ENCODE results near the gene SLC35F2. TPM values are rescaled to one million over a fixed set of nuclear protein-coding genes. Genes with fewer than 3 reads are reported as not detected.
"Not testable (repeated sequence)": the region's sequence is repeated elsewhere in the genome, so short reads cannot be mapped to it uniquely, and the experiment has no call there.

The SLC35F2 gene
- 10 to 100 TPM; 24.5 to 25.5 TPM for total RNA-seq

DNA sequence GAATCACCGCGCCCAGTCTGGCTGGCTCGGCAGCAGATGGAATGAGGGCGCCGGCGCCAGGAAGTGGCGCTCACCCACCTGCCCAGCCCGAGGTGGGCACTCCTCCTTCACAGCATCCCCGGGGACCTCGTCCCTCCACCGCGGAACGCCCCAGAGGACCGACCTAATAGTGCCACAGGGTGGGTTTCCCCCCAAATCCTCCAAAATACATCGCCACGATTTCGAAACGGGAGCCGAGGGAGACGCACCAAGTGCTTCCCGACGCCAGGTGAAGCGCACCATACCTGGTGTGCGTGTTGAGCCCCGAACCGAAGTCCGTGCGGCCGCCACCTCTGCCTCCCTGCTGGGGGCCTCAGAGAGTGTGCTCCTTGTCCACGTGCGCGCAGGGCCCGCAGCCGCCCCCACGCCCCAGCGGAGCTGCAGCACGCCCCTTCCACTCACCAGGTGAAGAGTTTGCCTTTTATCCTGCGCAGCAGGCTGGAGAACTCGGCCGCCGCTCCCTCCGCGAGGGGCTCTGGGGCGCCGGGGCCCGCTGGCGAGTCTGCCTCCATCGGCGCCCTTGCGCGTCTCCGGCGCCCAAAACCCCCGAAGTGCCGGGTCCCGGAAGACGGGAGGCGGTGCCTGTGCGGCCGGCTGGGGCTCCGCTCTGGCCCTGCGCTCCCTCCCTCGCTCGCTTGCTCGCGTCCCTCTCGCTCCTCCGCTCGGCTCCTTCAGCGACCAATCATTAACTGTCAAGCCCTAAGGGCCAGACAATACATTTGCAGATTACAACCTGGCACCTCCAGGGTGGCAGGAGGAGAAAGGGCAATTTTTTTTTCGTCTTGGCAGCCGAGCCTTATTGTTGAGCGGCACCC, at the start of gene SLC35F2:
SLC35F2 (minus strand) TSS at position 571 of the 854 bp plus-strand sequence; CDS start at position 551, 20 bp downstream.
- Mint-ChIP-seq H3K27ac (peak within 1 kb of the TSS; percentile 94), H3K36me3 (ENCODE audit: low read depth) (peaks cover 14% of the 10 kb centered on the region), H3K4me1 (peaks cover 31% of the 10 kb centered on the region), H3K9me3 (ENCODE audit: low read depth) (no peaks in the 10 kb centered on the region), H3K4me3 (peak within 1 kb of the TSS; percentile 92), H3K27me3 (no peaks in the 10 kb centered on the region)
- CTCF ChIA-PET = interaction anchor here (0.6 kb wide), 1 partner anchor 293 kb away, joined by 3 read pairs; no protein-coding TSS in a partner anchor
- POLR2A ChIA-PET = interaction anchor here (1.5 kb wide), 1 partner anchor 18 kb away, joined by 8 read pairs; no protein-coding TSS in a partner anchor
- intact Hi-C loops (cut with DNase I, micrococcal nuclease) = loop anchor here (1.0 to 5.0 kb wide), 8 partner anchors 18 to 364 kb away; partner anchors contain the start of genes ACAT1 (in 1 of the 2), ALKBH8 (in 1 of the 2), ATM (in 1 of the 2) and CUL5 (in 1 of the 2)
- DNase-seq (peak; percentile 86), ATAC-seq (peak; percentile 88)

- Mint-ChIP-seq H3K27me3 (peaks cover 18% of the 10 kb centered on the region), H3K4me3 (no peak overlapping the region), H3K36me3 (ENCODE audit: low read depth) (no peaks in the 10 kb centered on the region), H3K9me3 (ENCODE audit: low read depth) (no peaks in the 10 kb centered on the region), H3K4me1 (no peaks in the 10 kb centered on the region), H3K27ac (no peak overlapping the region)
- DNase-seq (no peak), ATAC-seq (no peak)
- POLR2A ChIA-PET = no interaction called here
- CTCF ChIA-PET = interaction anchor here (1.2 kb wide), 1 partner anchor 9 kb away, joined by 3 read pairs; no protein-coding TSS in a partner anchor
- intact Hi-C loops (cut with DNase I, micrococcal nuclease) = no loop called here
These were observed 49.6 kb upstream of the SLC35F2 start for GRCh38 chr11:107908211-107908610.

DNA sequence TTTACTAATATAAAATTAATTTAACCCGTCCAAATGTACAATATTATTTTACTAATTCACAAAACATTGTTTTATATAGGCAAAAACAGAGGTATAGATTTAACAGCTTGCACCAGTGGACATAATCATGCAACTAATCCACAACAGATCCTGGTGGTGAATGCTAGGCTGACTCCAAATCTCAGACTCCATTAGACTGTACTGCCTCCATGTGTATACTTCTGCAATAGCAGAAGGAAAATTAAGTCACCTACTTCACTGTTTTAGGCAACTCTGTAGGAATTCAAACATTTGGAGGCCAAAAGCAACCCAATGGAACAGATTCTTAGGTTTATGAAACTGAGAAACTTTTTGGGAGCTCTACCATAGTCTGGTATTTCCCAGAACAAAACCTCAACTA, 39.7 kb upstream of the SLC35F2 start:
- no peak overlapping the region for H3K27ac Mint-ChIP-seq
- H3K9me3 Mint-ChIP-seq (ENCODE audit: low read depth) = no peaks in the 10 kb centered on the region
- ChIA-PET CTCF (interaction anchor here (0.6 to 2.0 kb wide), 6 partner anchors 19 to 243 kb away, joined by 3 to 13 read pairs (median 3); no protein-coding TSS in a partner anchor), POLR2A (no interaction called here)
- intact Hi-C loops (cut with DNase I, micrococcal nuclease) = loop anchor here (1.0 to 5.0 kb wide), 4 partner anchors 157 to 322 kb away; no protein-coding TSS in a partner anchor
- no peak overlapping the region for H3K4me3 Mint-ChIP-seq
- H3K27me3 Mint-ChIP-seq = peaks cover 5% of the 10 kb centered on the region
- no peaks in the 10 kb centered on the region for H3K36me3 Mint-ChIP-seq (ENCODE audit: low read depth)
- DNase-seq (no peak), ATAC-seq (peak; percentile 81)
- no peaks in the 10 kb centered on the region for H3K4me1 Mint-ChIP-seq

DNA sequence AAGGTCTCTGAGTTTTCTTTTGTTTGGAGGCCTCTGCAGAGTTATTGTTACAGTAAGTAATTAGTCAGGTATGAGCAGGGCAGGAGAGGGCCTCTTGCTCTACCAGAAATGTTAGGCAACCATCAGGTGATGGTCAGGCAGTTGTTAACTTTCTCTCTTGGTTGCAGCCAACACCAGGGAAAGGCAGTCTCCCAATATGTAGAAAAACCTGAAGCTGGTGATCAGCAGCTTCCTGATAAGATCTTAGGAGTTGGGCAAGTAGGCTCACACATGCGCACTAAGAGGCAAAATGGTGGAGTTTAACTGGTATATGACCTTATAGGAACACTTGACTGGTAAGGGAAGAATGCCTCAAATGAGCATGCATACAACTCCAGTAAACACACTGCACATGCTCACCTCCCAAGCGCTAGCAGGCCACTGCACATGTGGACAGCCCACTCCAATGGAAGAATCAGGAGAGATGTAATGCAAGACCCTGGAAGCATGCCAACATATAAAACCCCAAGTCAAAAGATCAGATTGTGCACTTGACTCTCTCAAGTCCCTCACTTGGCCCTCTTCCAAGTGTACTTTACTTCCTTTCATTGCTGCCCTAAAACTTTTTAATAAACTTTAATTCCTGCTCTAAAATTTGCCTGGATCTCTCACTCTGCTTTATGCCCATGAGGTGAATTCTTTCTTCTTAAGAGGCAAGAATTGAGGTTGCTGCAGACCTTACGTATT, 23.7 kb upstream of the SLC35F2 start:
- CTCF ChIA-PET = interaction anchor here (0.6 kb wide), 1 partner anchor 311 kb away, joined by 4 read pairs; no protein-coding TSS in a partner anchor
- POLR2A ChIA-PET = interaction anchor here (0.8 kb wide), 1 partner anchor 669 kb away, joined by 3 read pairs; no protein-coding TSS in a partner anchor
- no peaks in the 10 kb centered on the region for H3K4me1 Mint-ChIP-seq

GRCh38 chr11:107881471-107881870, 22.9 kb upstream of the SLC35F2 start:
- H3K27ac Mint-ChIP-seq; ATAC-seq; DNase-seq; H3K27me3 Mint-ChIP-seq; intact Hi-C loops (cut with DNase I, micrococcal nuclease); H3K4me3 Mint-ChIP-seq; H3K36me3 Mint-ChIP-seq (ENCODE audit: low read depth); H3K9me3 Mint-ChIP-seq (ENCODE audit: low read depth); POLR2A ChIA-PET; H3K4me1 Mint-ChIP-seq: not testable (repeated sequence)
- CTCF ChIA-PET = interaction anchor here (0.6 kb wide), 1 partner anchor 312 kb away, joined by 4 read pairs; no protein-coding TSS in a partner anchor

More for the DNA sequence above, 23.7 kb upstream of the SLC35F2 start:
- ATAC-seq (no peak), DNase-seq (no peak)
- intact Hi-C loops (cut with DNase I, micrococcal nuclease) = no loop called here
- no peak overlapping the region for H3K4me3 Mint-ChIP-seq
- no peak overlapping the region for H3K27ac Mint-ChIP-seq
- H3K36me3 Mint-ChIP-seq (ENCODE audit: low read depth) = no peaks in the 10 kb centered on the region
- H3K9me3 Mint-ChIP-seq (ENCODE audit: low read depth) = no peaks in the 10 kb centered on the region
- peaks cover 4% of the 10 kb centered on the region for H3K27me3 Mint-ChIP-seq

GRCh38 chr11:107876141-107876540, 17.6 kb upstream of the SLC35F2 start:
- Mint-ChIP-seq H3K27ac (no peak overlapping the region), H3K36me3 (ENCODE audit: low read depth) (no peaks in the 10 kb centered on the region), H3K9me3 (ENCODE audit: low read depth) (no peaks in the 10 kb centered on the region), H3K4me3 (no peak overlapping the region), H3K4me1 (no peaks in the 10 kb centered on the region), H3K27me3 (no peaks in the 10 kb centered on the region)
- ATAC-seq (no peak), DNase-seq (no peak)
- intact Hi-C loops (cut with DNase I, micrococcal nuclease) = no loop called here
- ChIA-PET POLR2A (no interaction called here), CTCF (no interaction called here)

GRCh38 chr11:107864591-107864990, 6.0 kb upstream of the SLC35F2 start:
- POLR2A ChIA-PET = no interaction called here
- H3K4me1 Mint-ChIP-seq = peaks cover 3% of the 10 kb centered on the region
- intact Hi-C loops (cut with DNase I, micrococcal nuclease) = no loop called here

DNA sequence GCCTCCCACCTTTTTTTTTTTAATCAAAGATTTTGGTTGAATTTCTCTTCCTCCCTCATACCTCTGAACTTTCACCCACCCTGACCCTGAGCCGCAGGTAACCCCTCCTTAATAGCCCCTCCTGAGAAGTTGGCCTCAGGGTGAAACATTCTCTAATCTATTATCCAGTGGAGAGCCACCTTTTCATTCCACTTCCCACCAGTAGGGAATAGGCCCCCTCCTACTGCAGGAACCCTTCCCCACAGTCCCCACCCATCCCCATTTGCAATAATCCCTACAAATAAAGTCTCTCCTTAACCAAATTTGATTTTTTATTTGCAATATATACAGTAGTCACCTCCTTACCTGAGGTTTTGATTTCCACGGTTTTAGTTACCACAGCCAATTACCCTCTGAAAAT, 2.1 kb upstream of the SLC35F2 start:
- H3K4me1 Mint-ChIP-seq = peaks cover 23% of the 10 kb centered on the region
- H3K4me3 Mint-ChIP-seq = peak overlapping the region; percentile 92
- DNase-seq = no peak
- intact Hi-C loops (cut with DNase I, micrococcal nuclease) = no loop called here
- no peaks in the 10 kb centered on the region for H3K9me3 Mint-ChIP-seq (ENCODE audit: low read depth)
- no peaks in the 10 kb centered on the region for H3K27me3 Mint-ChIP-seq
- H3K27ac Mint-ChIP-seq = no peak overlapping the region
- H3K36me3 Mint-ChIP-seq (ENCODE audit: low read depth) = peaks cover 3% of the 10 kb centered on the region
- POLR2A ChIA-PET = no interaction called here
- CTCF ChIA-PET = no interaction called here
- ATAC-seq = no peak

More at GRCh38 chr11:107864591-107864990, 6.0 kb upstream of the SLC35F2 start:
- CTCF ChIA-PET = interaction anchor here (1.0 kb wide), 1 partner anchor 125 kb away, joined by 3 read pairs; no protein-coding TSS in a partner anchor
- Mint-ChIP-seq H3K4me3 (no peak overlapping the region), H3K27ac (no peak overlapping the region), H3K36me3 (ENCODE audit: low read depth) (no peaks in the 10 kb centered on the region), H3K27me3 (no peaks in the 10 kb centered on the region), H3K9me3 (ENCODE audit: low read depth) (no peaks in the 10 kb centered on the region)
- ATAC-seq (no peak), DNase-seq (no peak)

- ATAC-seq; POLR2A ChIA-PET; H3K27me3 Mint-ChIP-seq; H3K36me3 Mint-ChIP-seq (ENCODE audit: low read depth); H3K9me3 Mint-ChIP-seq (ENCODE audit: low read depth); intact Hi-C loops (cut with DNase I, micrococcal nuclease); DNase-seq; H3K27ac Mint-ChIP-seq: not testable (repeated sequence)
- peaks cover 25% of the 10 kb centered on the region for H3K4me1 Mint-ChIP-seq
- H3K4me3 Mint-ChIP-seq = peak overlapping the region; percentile 92
- CTCF ChIA-PET = interaction anchor here (0.7 kb wide), 1 partner anchor 69 kb away, joined by 3 read pairs; no protein-coding TSS in a partner anchor
These were observed 1.6 kb upstream of the SLC35F2 start for GRCh38 chr11:107860240-107860620.

DNA sequence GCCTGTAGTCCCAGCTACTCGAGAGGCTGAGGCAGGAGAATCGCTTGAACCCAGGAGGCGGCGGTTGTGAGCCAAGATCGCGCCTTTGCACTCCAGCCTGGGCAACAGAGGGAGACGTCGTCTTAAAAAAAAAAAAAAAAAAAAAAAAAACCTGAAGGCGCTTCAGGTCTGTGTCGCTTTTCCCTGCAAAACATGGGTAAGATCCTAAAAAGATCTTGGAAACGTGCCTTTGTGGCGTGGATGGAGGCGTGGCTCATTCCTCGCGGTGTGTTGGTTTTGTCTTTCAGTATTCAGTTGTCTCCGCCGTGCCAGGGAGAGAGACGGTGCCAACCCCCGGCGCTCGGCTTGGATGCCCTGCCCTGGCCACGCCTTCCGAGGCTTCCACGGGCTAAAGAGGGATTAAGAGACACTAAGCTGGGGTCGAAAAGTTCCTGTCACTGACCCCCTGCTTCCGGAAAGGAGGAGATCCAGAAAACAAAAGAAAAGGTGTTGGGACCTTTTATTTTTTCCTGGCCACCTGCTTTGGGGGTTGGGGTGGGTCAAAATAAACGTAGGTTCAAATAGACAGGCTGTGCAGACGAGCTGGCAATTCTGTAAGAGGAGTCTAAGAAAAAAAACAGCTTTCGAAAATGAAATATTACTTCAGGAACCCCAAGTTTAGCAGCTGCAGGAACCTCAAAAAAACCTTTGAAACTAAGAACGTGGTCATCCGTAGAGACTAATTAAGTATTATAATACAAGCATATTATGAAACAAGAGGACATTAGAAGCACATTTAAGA, 1.1 kb upstream of the SLC35F2 start:
- ChIA-PET POLR2A (interaction anchor here (1.5 kb wide), 1 partner anchor 19 kb away, joined by 8 read pairs; no protein-coding TSS in a partner anchor), CTCF (interaction anchor here (0.6 to 0.7 kb wide), 2 partner anchors 56 to 68 kb away, joined by 3 read pairs; no protein-coding TSS in a partner anchor)
- intact Hi-C loops (cut with DNase I, micrococcal nuclease) = loop anchor here (2.0 to 5.0 kb wide), 5 partner anchors 62 to 363 kb away; partner anchors contain the start of genes ACAT1 (in 1 of the 2), ALKBH8 (in 1 of the 2), ATM (in 1 of the 2) and CUL5 (in 1 of the 2)
- peak overlapping the region; percentile 92 for H3K4me3 Mint-ChIP-seq
- peak overlapping the region; percentile 94 for H3K27ac Mint-ChIP-seq
- ATAC-seq (peak; percentile 24), DNase-seq (peak; percentile 62)
- peaks cover 29% of the 10 kb centered on the region for H3K4me1 Mint-ChIP-seq
- H3K36me3 Mint-ChIP-seq (ENCODE audit: low read depth) = peaks cover 12% of the 10 kb centered on the region
- H3K27me3 Mint-ChIP-seq = no peaks in the 10 kb centered on the region
- no peaks in the 10 kb centered on the region for H3K9me3 Mint-ChIP-seq (ENCODE audit: low read depth)
